ENCODE data around the gene CAMTA1.

Gene CAMTA1

DNA sequence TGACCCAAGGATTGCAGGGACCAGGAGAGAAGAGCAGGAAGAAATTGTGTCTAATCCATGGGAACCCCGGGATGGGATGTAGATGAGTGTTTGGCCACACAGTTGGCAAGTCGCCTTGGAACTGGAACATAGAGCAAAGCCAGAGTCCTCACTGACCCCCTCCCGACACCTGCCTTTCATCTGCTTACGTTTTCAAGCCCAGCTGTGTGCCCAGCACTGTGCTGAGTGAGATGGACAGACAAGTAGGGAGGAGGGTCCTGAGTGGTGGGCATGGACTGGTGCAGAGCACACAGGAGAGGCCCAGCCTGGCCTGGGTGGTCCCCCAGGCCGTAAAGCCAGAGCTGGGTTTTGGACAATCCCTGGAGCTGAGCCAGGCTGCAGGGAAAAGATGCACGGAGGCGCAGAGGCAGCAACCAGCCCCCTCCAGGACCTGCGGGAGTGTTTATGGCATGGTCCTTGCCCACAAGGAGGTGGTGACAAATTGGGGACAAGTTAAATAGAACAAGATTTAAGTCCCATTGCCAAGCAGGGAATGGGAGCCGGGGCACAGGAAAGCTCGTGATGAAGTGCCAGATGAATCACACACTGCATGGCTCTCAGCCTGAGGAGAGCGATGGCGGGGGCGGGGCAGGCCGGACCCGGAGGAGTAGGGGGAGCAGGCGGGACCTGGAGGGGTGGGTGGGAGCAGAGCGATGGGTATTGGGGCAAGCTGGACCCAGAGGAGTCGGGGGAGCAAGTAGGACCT lies 828.0 kb downstream of the CAMTA1 start:
- DNase-seq = no peak

GRCh38 chr1:7613851-7614205 lies 828.6 kb downstream of the CAMTA1 start:
- DNase-seq = no peak

- DNase-seq = no peak
Measured at GRCh38 chr1:7614576-7615074, 829.4 kb downstream of the CAMTA1 start.

GRCh38 chr1:7615138-7615537 lies 829.9 kb downstream of the CAMTA1 start:
- no peak for DNase-seq

GRCh38 chr1:7616076-7616832 lies 831.0 kb downstream of the CAMTA1 start:
- no peak for DNase-seq

DNA sequence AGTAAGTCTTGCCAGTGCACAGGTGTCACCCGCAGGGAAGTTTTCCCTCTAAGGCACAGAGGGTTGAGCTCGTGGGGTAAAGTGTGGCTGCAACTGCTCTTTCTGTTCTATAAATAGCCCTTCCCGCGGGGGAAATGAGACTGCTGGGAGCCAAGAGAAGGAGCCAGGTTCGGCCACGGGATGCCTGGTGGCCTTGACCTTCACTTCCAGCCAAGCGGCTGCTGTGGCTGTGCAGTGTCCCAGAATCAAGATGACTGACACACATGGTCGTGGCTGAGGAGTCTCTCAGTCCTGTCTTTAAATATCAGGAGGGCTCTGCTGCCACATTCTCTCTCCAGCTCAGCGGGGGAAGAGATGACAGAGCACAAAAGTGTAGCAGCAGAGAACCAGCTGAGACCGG lies 831.7 kb downstream of the CAMTA1 start:
- peak in 1 of 2 experiments; percentile 35 for DNase-seq

DNA sequence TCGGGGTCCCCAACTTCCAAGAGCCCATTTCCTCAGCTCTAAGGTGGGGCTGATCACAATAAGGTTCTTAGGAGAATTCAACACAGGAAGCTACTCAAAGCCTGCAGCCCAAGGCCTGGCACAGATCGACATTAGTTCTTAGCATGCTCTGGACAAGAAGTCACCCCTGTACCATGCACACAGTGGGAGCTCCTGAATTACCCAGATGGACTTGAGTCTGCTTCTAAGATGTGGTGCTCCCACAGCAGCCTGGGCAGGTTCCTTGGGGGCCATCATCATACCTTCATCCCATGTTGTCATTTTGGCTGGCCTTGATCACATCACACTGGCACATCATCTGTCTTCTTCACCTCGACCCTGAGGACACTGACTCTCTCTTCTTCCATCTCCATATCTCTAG lies 832.6 kb downstream of the CAMTA1 start:
- no peak for DNase-seq

GRCh38 chr1:7620196-7620595 lies 834.9 kb downstream of the CAMTA1 start:
- DNase-seq = no peak

DNA sequence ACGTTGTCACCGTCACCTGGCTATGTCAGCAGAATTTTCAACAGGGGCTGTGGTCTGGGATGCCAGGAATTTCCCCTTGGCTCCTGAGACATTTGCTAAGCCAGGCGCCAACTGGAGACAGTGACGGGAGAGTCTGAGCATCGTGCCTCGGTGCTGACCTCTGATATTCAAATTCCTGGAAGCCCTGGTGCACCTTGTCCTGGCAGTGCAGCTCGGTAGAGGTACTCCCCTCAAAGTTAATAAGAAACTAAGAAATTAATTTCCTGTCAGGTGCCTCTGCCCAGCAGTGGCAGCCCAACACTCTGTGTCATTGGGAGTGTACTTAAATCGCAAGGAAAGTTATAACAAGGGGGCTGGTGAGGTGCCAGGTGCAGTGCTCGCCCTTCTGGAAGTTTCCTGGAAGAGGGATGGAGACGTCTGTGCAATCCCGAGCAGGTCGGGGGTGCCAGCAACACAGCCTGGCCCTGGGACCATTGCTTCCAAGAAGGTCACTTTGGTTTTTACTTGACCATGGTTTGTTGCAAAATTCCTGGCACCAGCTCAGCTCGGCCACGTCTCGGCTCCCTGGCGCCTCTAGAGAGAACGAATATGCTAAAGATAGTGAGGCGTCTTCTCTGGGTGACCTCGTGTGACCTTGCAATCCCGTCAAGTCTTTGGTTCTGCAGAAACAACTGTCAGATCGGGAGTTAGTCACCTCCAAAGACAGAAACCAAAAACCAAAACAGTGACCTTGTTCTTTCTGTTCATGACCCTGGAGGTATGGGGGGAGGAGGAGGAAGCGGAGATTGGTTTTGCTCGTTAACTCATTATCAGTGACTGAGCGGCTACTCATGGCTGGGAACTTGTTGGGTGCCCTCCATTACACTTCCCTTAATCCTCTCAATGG lies 836.3 kb downstream of the CAMTA1 start:
- DNase-seq = no peak

- DNase-seq = no peak
Measured at GRCh38 chr1:7623842-7624241, 838.6 kb downstream of the CAMTA1 start.

DNA sequence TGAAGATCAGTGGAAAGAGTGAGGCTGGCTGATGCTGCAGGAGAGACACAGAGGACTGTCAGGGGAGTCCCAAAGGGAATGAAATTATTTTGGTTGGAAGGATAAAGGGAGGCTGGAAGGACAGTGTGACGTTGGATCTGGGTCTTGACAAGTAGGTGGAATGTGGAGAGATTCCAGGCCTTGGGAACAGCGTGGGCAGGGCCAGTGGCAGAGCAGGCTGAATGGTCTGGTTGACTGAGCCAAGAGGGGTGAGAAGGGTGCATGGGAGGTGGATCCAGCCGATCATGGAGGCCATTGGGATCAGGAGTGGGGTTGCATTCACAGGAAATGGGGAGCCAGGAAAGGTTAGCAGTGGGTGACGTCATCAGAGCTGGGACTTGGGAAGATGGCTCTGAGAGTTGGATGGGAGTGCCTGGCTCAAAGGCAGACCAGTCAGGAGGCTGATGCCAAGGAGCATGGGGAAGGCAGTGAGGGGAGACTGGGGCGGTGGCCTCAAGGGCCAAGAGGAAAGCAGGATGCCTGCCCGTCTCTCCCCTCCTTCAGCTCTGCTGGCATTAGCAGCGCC lies 839.6 kb downstream of the CAMTA1 start:
- no peak for DNase-seq

- DNase-seq = no peak
Measured at GRCh38 chr1:7625401-7625800, 840.1 kb downstream of the CAMTA1 start.

- no peak for DNase-seq
Measured at GRCh38 chr1:7628273-7628672, 843.0 kb downstream of the CAMTA1 start.

DNA sequence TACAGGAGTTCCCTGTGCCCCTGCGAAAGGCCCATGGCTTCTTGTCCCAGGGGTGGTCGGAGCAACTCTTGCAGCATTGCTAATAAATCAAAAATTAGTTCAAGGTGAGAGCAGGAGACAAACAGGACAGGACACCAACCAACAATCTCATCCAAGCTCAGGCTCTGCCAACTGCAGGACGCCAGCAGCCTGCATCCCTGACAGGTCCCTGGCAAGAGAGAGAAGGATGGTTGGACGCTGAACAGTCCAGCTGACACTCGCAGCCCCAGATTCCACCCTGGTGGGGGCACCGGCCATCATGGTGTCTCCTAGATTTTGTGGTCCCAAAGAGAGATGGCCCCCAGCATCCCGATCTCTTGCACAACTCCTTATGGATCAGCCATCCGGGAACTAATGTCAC lies 843.8 kb downstream of the CAMTA1 start:
- DNase-seq = no peak

GRCh38 chr1:7629465-7630195 lies 844.4 kb downstream of the CAMTA1 start:
- DNase-seq = no peak

DNA sequence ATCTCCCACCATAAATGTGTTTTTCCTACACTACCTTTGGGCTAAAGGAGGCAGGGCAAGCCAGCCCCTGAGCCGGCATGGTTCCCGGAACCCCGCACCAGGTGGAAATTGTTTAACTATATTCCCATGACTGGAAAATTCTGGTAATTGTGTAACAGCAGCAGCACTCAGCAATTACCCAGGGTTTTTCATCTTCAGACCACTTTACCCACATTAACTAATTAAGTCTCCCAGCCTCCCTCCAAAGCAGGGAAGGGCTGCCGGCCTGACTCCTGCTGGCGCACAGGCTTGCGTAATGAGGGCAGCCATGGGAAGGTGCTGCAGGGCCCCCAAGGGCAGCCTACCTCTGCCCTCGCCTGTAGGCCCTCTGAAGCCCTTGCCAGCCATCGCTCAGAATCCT lies 845.1 kb downstream of the CAMTA1 start:
- DNase-seq = no peak

- DNase-seq = no peak
Measured at GRCh38 chr1:7632176-7632575, 846.9 kb downstream of the CAMTA1 start.

GRCh38 chr1:7632681-7633080 lies 847.4 kb downstream of the CAMTA1 start:
- no peak for DNase-seq

GRCh38 chr1:7633506-7634245 lies 848.4 kb downstream of the CAMTA1 start:
- DNase-seq = no peak

DNA sequence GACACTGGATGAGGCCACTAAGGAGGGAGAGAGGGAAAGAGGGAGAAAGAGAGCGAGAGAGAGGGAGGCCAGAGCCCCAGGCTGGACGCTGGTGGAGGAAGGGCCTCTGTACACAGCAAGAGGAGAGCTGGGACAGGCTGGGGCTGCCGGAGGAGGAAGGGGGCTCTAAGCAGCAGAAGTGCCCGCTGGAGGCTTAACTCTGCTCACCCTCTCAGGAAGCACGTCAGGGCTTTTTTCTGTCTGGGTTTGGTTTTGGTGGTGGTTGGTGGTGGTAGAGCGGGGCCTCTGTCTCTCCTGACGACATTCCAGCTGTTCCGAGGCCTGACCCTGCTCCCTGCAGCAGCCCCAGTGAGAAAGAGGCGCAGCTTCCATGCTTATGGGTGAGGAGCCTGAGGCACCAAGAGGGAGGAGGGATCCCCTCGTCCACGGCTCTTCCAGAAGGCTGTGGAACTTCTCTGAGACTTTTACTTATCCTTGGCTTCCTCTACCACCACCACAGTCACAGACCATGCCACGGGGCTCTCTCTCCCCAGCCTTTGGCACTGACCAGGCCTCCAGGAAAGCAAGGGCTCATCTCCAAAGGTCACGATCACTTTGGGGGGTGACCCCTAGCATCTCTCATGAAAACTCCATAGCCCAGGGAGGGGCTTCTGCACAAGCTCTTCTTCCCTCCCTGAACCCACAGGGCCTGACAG lies 849.4 kb downstream of the CAMTA1 start:
- DNase-seq = no peak
